DOHH2 (cell line): ENCODE results near the gene MPRIP.

ENCODE experiments used
- H3F3A ChIP-seq: fragments of 200-600 bp; sonication (generic), shearing (Covaris generic); 2 replicates; pipeline ENCODE4 v1.6.0; 2016; ENCODE audit warnings: antibody characterized with exemption, mild to moderate bottlenecking; ENCODE audit not compliant: control insufficient read depth, insufficient read depth
- H3K27ac ChIP-seq: fragments of 200-600 bp; sonication (generic); 2 replicates; pipeline ENCODE4 v1.5.1; 2014; ENCODE audit warnings: low read depth, mild to moderate bottlenecking, low read length, moderate library complexity
- H3K27me3 ChIP-seq: fragments of 200-600 bp; sonication (generic); 2 replicates; pipeline ENCODE4 v1.6.1; 2014; ENCODE audit warnings: mild to moderate bottlenecking, low read length, mixed read lengths; ENCODE audit not compliant: control insufficient read depth
- H3K36me3 ChIP-seq: fragments of 200-600 bp; sonication (generic); 2 replicates; pipeline ENCODE4 v1.6.1; 2014; ENCODE audit warnings: mild to moderate bottlenecking, low read length, moderate library complexity, mixed read lengths; ENCODE audit not compliant: control insufficient read depth
- H3K4me1 ChIP-seq: fragments of 200-600 bp; sonication (generic); 2 replicates; pipeline ENCODE4 v1.6.1; 2014; ENCODE audit warnings: mild to moderate bottlenecking, low read length, mixed read lengths; ENCODE audit not compliant: control insufficient read depth
- H3K4me2 ChIP-seq: fragments of 200-600 bp; sonication (generic); 2 replicates; pipeline ENCODE4 v1.6.0; 2014; ENCODE audit warnings: mild to moderate bottlenecking, low read length, moderate library complexity
- H3K4me3 ChIP-seq: fragments of 200-600 bp; sonication (generic); 2 replicates; pipeline ENCODE4 v1.5.1; 2014; ENCODE audit warnings: mild to moderate bottlenecking, low read length, mixed read lengths
- H3K79me2 ChIP-seq: fragments of 200-600 bp; sonication (generic); 2 replicates; pipeline ENCODE4 v1.6.1; 2014; ENCODE audit warnings: mild to moderate bottlenecking, low read length, mixed read lengths; ENCODE audit not compliant: control insufficient read depth
- H3K9me2 ChIP-seq: fragments of 200-600 bp; sonication (generic); replicated peaks from 2 replicates; pipeline ENCODE4 v1.6.1; 2014; ENCODE audit warnings: mild to moderate bottlenecking, low read length, mixed read lengths; ENCODE audit not compliant: control insufficient read depth
- H3K9me3 ChIP-seq: fragments of 200-600 bp; sonication (generic); 2 replicates; pipeline ENCODE4 v1.6.1; 2014; ENCODE audit warnings: antibody characterized with exemption, low read length, mixed read lengths; ENCODE audit not compliant: control insufficient read depth, insufficient read depth
- H4K20me1 ChIP-seq: fragments of 200-600 bp; sonication (generic); 2 replicates; pipeline ENCODE4 v1.6.0; 2014; ENCODE audit warnings: low read depth, mild to moderate bottlenecking, antibody characterized with exemption, low read length, moderate library complexity; ENCODE audit not compliant: control insufficient read depth, insufficient read depth
- CTCF ChIP-seq: fragments of 200-600 bp; sonication (generic); IDR thresholded peaks from one replicate; pipeline ENCODE4 v1.5.1; 2014; ENCODE audit warnings: antibody characterized with exemption, mild to moderate bottlenecking, low read depth, low read length; ENCODE audit not compliant: poor library complexity, severe bottlenecking
- EZH2phosphoT487 ChIP-seq: fragments of 200-600 bp; sonication (generic); IDR thresholded peaks from 2 replicates; pipeline ENCODE4 v1.6.1; 2017; ENCODE audit warnings: borderline replicate concordance, mild to moderate bottlenecking, antibody characterized with exemption, low read length, moderate library complexity, mixed read lengths

MPRIP gene

GRCh38 chr17:17152385-17152784 lies 110.1 kb downstream of the MPRIP start:
- no peaks in the 10 kb centered on the region for H3K9me3 ChIP-seq
- H4K20me1 ChIP-seq, result no peaks in the 10 kb centered on the region
- H3K4me3 ChIP-seq, result no peak overlapping the region
- H3K36me3 ChIP-seq, result peaks cover 57% of the 10 kb centered on the region
- no peak overlapping the region for H3K4me2 ChIP-seq
- no peaks in the 10 kb centered on the region for H3K9me2 ChIP-seq
- H3K27ac ChIP-seq, result no peak overlapping the region
- no peaks in the 10 kb centered on the region for H3K79me2 ChIP-seq
- TF ChIP-seq EZH2phosphoT487, result no peak
- no peak for TF ChIP-seq CTCF
- H3K4me1 ChIP-seq, result no peaks in the 10 kb centered on the region
- no peaks in the 10 kb centered on the region for H3K27me3 ChIP-seq
- no peaks in the 10 kb centered on the region for H3F3A ChIP-seq

- Histone ChIP-seq H3K9me2 (no peaks in the 10 kb centered on the region), H3K79me2 (no peaks in the 10 kb centered on the region), H3F3A (no peaks in the 10 kb centered on the region), H3K27ac (no peak overlapping the region), H3K4me1 (no peaks in the 10 kb centered on the region), H3K9me3 (no peaks in the 10 kb centered on the region), H3K36me3 (peaks cover 54% of the 10 kb centered on the region), H3K4me3 (no peak overlapping the region), H3K27me3 (no peaks in the 10 kb centered on the region), H3K4me2 (no peak overlapping the region), H4K20me1 (no peaks in the 10 kb centered on the region)
- TF ChIP-seq CTCF, result no peak
- no peak for TF ChIP-seq EZH2phosphoT487
Measured at GRCh38 chr17:17153071-17153470, 110.8 kb downstream of the MPRIP start.

- H3K9me3 ChIP-seq, result no peaks in the 10 kb centered on the region
- no peak overlapping the region for H3K27ac ChIP-seq
- H3K36me3 ChIP-seq, result peaks cover 54% of the 10 kb centered on the region
- H3K4me2 ChIP-seq, result no peak overlapping the region
- H3K9me2 ChIP-seq, result no peaks in the 10 kb centered on the region
- H3K4me3 ChIP-seq, result no peak overlapping the region
- no peaks in the 10 kb centered on the region for H3K27me3 ChIP-seq
- no peaks in the 10 kb centered on the region for H4K20me1 ChIP-seq
- TF ChIP-seq CTCF (no peak), EZH2phosphoT487 (no peak)
- no peaks in the 10 kb centered on the region for H3K79me2 ChIP-seq
- no peaks in the 10 kb centered on the region for H3F3A ChIP-seq
- no peaks in the 10 kb centered on the region for H3K4me1 ChIP-seq
Measured at GRCh38 chr17:17153709-17154108, 111.5 kb downstream of the MPRIP start.

- no peak overlapping the region for H3K27ac ChIP-seq
- H3F3A ChIP-seq, result no peaks in the 10 kb centered on the region
- no peaks in the 10 kb centered on the region for H3K4me1 ChIP-seq
- no peaks in the 10 kb centered on the region for H3K9me3 ChIP-seq
- no peak overlapping the region for H3K4me2 ChIP-seq
- H3K36me3 ChIP-seq, result peaks cover 58% of the 10 kb centered on the region
- no peaks in the 10 kb centered on the region for H3K27me3 ChIP-seq
- no peaks in the 10 kb centered on the region for H4K20me1 ChIP-seq
- H3K4me3 ChIP-seq, result no peak overlapping the region
- H3K9me2 ChIP-seq, result no peaks in the 10 kb centered on the region
- TF ChIP-seq EZH2phosphoT487, result no peak
- no peak for TF ChIP-seq CTCF
- no peaks in the 10 kb centered on the region for H3K79me2 ChIP-seq
Measured at GRCh38 chr17:17154556-17154955, 112.3 kb downstream of the MPRIP start.
